ENCODE data around the gene NQO2.

Gene NQO2

GRCh38 chr6:2999618-3000557, at the start of gene NQO2:
TSS of gene NQO2 (plus strand) at chr6:2999894. CDS start at chr6:3006553, 6,659 bp downstream.
- DNase-seq, result peak; percentile 89

GRCh38 chr6:2950713-2951112, 49.0 kb upstream of the NQO2 start:
- no peak for DNase-seq

GRCh38 chr6:2951728-2952127, 48.0 kb upstream of the NQO2 start:
- no peak for DNase-seq

GRCh38 chr6:2952557-2953095, 47.1 kb upstream of the NQO2 start:
- peak; percentile 53 for DNase-seq

GRCh38 chr6:2953098-2953497, 46.6 kb upstream of the NQO2 start:
- DNase-seq, result no peak

- no peak for DNase-seq
These were observed 42.6 kb upstream of the NQO2 start for GRCh38 chr6:2956930-2957685.

- no peak for DNase-seq
These were observed 41.9 kb upstream of the NQO2 start for GRCh38 chr6:2957696-2958330.

- DNase-seq, result no peak
These were observed 41.4 kb upstream of the NQO2 start for GRCh38 chr6:2958331-2958711.

GRCh38 chr6:2958776-2959175, 40.9 kb upstream of the NQO2 start:
- DNase-seq, result no peak

GRCh38 chr6:2959909-2960719, 39.6 kb upstream of the NQO2 start:
- no peak for DNase-seq

- no peak for DNase-seq
These were observed 38.8 kb upstream of the NQO2 start for GRCh38 chr6:2960935-2961334.

GRCh38 chr6:2961506-2961905, 38.2 kb upstream of the NQO2 start:
- DNase-seq, result no peak

GRCh38 chr6:2962004-2962403, 37.7 kb upstream of the NQO2 start:
- DNase-seq, result no peak

- no peak for DNase-seq
These were observed 37.1 kb upstream of the NQO2 start for GRCh38 chr6:2962636-2963035.

- DNase-seq, result no peak
These were observed 35.9 kb upstream of the NQO2 start for GRCh38 chr6:2963756-2964155.

GRCh38 chr6:2964793-2965505, 34.7 kb upstream of the NQO2 start:
- no peak for DNase-seq

- no peak for DNase-seq
These were observed 33.3 kb upstream of the NQO2 start for GRCh38 chr6:2966347-2966746.

GRCh38 chr6:2967936-2968335, 31.8 kb upstream of the NQO2 start:
- no peak for DNase-seq

GRCh38 chr6:2968600-2969135, 31.0 kb upstream of the NQO2 start:
- DNase-seq, result no peak

GRCh38 chr6:2969549-2969948, 30.1 kb upstream of the NQO2 start:
- DNase-seq, result no peak

GRCh38 chr6:2970034-2970685, 29.5 kb upstream of the NQO2 start:
- DNase-seq, result no peak
